HepG2 (cell line): ENCODE data around the gene BBC3. TPM values are rescaled to one million over a fixed set of nuclear protein-coding genes. Genes with fewer than 3 reads are reported as not detected.

Experiments used
- ARNT ChIP-seq: fragments of 450-650 bp; IDR thresholded peaks from 2 replicates; pipeline ENCODE4 v1.6.1; 2017
- CEBPB ChIP-seq: IDR thresholded peaks from 2 replicates; pipeline ENCODE4 v1.6.1; 2011; ENCODE audit warnings: low read depth, low read length, improper control_type of control experiment, borderline replicate concordance
- DR1 ChIP-seq: sonication (generic); formaldehyde crosslinking; IDR thresholded peaks from 2 replicates; pipeline ENCODE4 v1.8.0; 2021; ENCODE audit warnings: mild to moderate bottlenecking, missing genetic modification reagents, inconsistent platforms
- GZF1 ChIP-seq: sonication (generic); formaldehyde crosslinking; IDR thresholded peaks from 2 replicates; pipeline ENCODE4 v1.5.1; 2020; ENCODE audit warnings: mild to moderate bottlenecking, missing genetic modification reagents
- HDAC1 ChIP-seq: sonication (generic); formaldehyde crosslinking; IDR thresholded peaks from 2 replicates; pipeline ENCODE4 v1.5.1; 2020; ENCODE audit warnings: mild to moderate bottlenecking, missing genetic modification reagents
- SP1 ChIP-seq, 2 experiments: fragments of 450-650 bp in 1 of 2; sonication (generic) in 1 of 2; formaldehyde crosslinking in 1 of 2; IDR thresholded peaks; 2 replicates each; pipeline versions ENCODE4 v1.4.0 to v1.6.1; 2016 to 2020; ENCODE audit warnings: missing genetic modification reagents in 1 of 2
- SP5 ChIP-seq: IDR thresholded peaks from 2 replicates; pipeline ENCODE4 v1.6.1; 2016; ENCODE audit warnings: low read depth, borderline replicate concordance
- XRCC5 ChIP-seq: fragments of 200-400 bp; formaldehyde crosslinking; optimal IDR thresholded peaks from 2 replicates; pipeline ENCODE3; 2017; ENCODE audit warnings: mild to moderate bottlenecking, low read length
- ZBTB7A ChIP-seq: sonication (generic); formaldehyde crosslinking; IDR thresholded peaks from 2 replicates; pipeline ENCODE4 v1.8.0; 2022; ENCODE audit warnings: mild to moderate bottlenecking, missing genetic modification reagents
- ZFP62 ChIP-seq: sonication (generic); formaldehyde crosslinking; IDR thresholded peaks from 2 replicates; pipeline ENCODE4 v1.4.0; 2020; ENCODE audit warnings: missing genetic modification reagents
- ZNF232 ChIP-seq: sonication (generic); formaldehyde crosslinking; IDR thresholded peaks from 2 replicates; pipeline ENCODE4 v1.4.0; 2020; ENCODE audit warnings: missing genetic modification reagents, borderline replicate concordance
- ZNF550 ChIP-seq: sonication (generic); formaldehyde crosslinking; IDR thresholded peaks from 2 replicates; pipeline ENCODE4 v1.4.0; 2020; ENCODE audit warnings: mild to moderate bottlenecking, missing genetic modification reagents, borderline replicate concordance
- ZNF772 ChIP-seq: sonication (generic); formaldehyde crosslinking; IDR thresholded peaks from 2 replicates; pipeline ENCODE4 v1.5.0; 2020; ENCODE audit warnings: mild to moderate bottlenecking, missing genetic modification reagents
- ZNF773 ChIP-seq: sonication (generic); formaldehyde crosslinking; IDR thresholded peaks from 2 replicates; pipeline ENCODE4 v1.4.0; 2020; ENCODE audit warnings: missing genetic modification reagents, borderline replicate concordance
- polyA plus RNA-seq, 8 experiments: library from polyadenylated mRNA; depleted of rRNA in 3 of 8; stranded (reverse) in 7 of 8; unstranded in 1 of 8; fragments of >200 nt; fragmentation: Illumina TruSeq in 4 of 8; extraction: Trizol in 4 of 8; gene quantifications; 2 replicates each; pipeline versions ENCODE4 v1.2.1 to v1.2.3, GENCODE V29; 2011 to 2016; ENCODE audit warnings: low read depth in 4 of 8, missing spikeins in 1 of 8, mixed read lengths in 1 of 8; ENCODE audit not compliant: insufficient read depth in 1 of 8
- total RNA-seq, 5 experiments: library from RNA; depleted of rRNA; stranded (reverse); fragments of >200 nt; fragmentation: Illumina TruSeq; extraction: Trizol; gene quantifications; 2 replicates each; pipeline ENCODE4 v1.2.3, GENCODE V29; 2016; ENCODE audit warnings: low read depth in 1 of 5
- TF ChIP-seq, protein P1 (sequence below): sonication (generic); formaldehyde crosslinking; IDR thresholded peaks from 2 replicates; pipeline ENCODE4 v1.5.0; 2020; ENCODE audit warnings: mild to moderate bottlenecking, missing genetic modification reagents
- TF ChIP-seq, protein P2 (sequence below): sonication (generic); formaldehyde crosslinking; IDR thresholded peaks from 2 replicates; pipeline ENCODE4 v1.5.1; 2020; ENCODE audit warnings: missing genetic modification reagents, mild to moderate bottlenecking, borderline replicate concordance
- TF ChIP-seq, protein P3 (sequence below): sonication (generic); formaldehyde crosslinking; IDR thresholded peaks from 2 replicates; pipeline ENCODE4 v1.4.0; 2020; ENCODE audit warnings: missing genetic modification reagents
- TF ChIP-seq, protein P4 (sequence below): IDR thresholded peaks from 2 replicates; pipeline ENCODE4 v1.6.1; 2016; ENCODE audit warnings: missing genetic modification reagents, missing compliant biosample characterization
- TF ChIP-seq, protein P5 (sequence below): sonication (generic); formaldehyde crosslinking; IDR thresholded peaks from 2 replicates; pipeline ENCODE4 v1.9.0; 2022; ENCODE audit warnings: missing genetic modification reagents, mild to moderate bottlenecking, borderline replicate concordance

Gene BBC3
- total and polyA plus RNA-seq, 2 of the 13 experiments (the other 11 are each of a cell fraction or from before 2014, with no cell fraction given) = 6.1 to 8.8 TPM

DNA sequence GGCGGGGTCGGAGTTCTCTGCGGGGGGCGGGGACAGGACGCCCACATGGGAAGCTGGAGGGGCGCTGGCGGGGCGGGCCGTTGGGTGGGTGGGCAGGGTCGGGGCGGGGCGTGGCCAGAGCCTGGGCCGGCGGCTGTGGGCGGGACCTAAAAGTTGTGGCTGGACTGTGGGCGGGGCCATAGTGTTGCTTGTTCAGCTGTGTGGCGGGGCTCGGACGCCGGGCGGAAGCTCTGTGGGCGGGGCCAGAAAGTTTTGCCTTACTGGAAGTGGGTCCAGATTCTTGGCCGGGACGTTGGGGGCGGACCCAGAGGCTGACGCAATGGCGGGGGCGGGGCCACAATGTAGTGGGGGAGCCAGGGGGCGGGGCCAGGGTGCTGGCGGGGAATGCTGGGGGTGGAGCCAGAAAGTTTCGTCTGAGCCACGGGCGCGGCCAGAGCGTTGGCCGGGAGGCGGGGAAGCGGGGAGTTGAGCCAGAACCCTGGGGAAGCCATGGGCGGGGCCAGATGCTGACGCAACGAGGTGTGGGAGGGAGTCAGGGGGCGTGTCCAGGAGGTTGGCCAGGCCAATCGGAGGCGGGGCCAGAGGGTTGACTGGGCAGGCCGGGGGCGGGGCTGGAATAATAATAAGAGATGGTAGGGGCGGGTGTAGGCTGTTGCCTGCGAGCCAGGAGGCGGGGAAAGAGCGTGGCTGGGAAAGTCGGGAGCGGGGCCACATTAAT lies 25.9 kb upstream of the BBC3 start (continued):
- TF ChIP-seq HDAC1 (CRISPR knock-in tag) = no peak; the same call in 1 of the 2 replicates
- TF ChIP-seq XRCC5 = no peak
- TF ChIP-seq, protein P1, sequence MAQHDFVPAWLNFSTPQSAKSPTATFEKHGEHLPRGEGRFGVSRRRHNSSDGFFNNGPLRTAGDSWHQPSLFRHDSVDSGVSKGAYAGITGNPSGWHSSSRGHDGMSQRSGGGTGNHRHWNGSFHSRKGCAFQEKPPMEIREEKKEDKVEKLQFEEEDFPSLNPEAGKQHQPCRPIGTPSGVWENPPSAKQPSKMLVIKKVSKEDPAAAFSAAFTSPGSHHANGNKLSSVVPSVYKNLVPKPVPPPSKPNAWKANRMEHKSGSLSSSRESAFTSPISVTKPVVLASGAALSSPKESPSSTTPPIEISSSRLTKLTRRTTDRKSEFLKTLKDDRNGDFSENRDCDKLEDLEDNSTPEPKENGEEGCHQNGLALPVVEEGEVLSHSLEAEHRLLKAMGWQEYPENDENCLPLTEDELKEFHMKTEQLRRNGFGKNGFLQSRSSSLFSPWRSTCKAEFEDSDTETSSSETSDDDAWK (CRISPR knock-in tag) = no peak
- TF ChIP-seq, protein P2, sequence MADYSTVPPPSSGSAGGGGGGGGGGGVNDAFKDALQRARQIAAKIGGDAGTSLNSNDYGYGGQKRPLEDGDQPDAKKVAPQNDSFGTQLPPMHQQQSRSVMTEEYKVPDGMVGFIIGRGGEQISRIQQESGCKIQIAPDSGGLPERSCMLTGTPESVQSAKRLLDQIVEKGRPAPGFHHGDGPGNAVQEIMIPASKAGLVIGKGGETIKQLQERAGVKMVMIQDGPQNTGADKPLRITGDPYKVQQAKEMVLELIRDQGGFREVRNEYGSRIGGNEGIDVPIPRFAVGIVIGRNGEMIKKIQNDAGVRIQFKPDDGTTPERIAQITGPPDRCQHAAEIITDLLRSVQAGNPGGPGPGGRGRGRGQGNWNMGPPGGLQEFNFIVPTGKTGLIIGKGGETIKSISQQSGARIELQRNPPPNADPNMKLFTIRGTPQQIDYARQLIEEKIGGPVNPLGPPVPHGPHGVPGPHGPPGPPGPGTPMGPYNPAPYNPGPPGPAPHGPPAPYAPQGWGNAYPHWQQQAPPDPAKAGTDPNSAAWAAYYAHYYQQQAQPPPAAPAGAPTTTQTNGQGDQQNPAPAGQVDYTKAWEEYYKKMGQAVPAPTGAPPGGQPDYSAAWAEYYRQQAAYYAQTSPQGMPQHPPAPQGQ (CRISPR knock-in tag) = no peak
- no peak for TF ChIP-seq ZNF773
- TF ChIP-seq ZBTB7A (CRISPR knock-in tag) = no peak
- no peak; the same call in 1 of the 2 replicates for TF ChIP-seq ZNF772
- peak; percentile 34; the same call in 1 of the 2 replicates for TF ChIP-seq SP5 (CRISPR knock-in tag)
- peak; percentile 40; the same call in 1 of the 2 replicates for TF ChIP-seq SP1 (IDR thresholded peaks at IDR 0.05)
- TF ChIP-seq SP1 (CRISPR knock-in tag; IDR thresholded peaks at IDR 0.05) = peak; percentile 90
- TF ChIP-seq CEBPB = peak; percentile 89
- peak; percentile 28; the same call in 1 of the 2 replicates for TF ChIP-seq DR1 (CRISPR knock-in tag)
- TF ChIP-seq, protein P3, sequence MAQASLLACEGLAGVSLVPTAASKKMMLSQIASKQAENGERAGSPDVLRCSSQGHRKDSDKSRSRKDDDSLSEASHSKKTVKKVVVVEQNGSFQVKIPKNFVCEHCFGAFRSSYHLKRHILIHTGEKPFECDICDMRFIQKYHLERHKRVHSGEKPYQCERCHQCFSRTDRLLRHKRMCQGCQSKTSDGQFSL (CRISPR knock-in tag) = 0 out of 2 replicates have a peak, but pooled peaks have one; percentile 44
- TF ChIP-seq ZNF232 (CRISPR knock-in tag) = no peak
- TF ChIP-seq, protein P4, sequence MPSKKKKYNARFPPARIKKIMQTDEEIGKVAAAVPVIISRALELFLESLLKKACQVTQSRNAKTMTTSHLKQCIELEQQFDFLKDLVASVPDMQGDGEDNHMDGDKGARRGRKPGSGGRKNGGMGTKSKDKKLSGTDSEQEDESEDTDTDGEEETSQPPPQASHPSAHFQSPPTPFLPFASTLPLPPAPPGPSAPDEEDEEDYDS (CRISPR knock-in tag) = peak; percentile 84
- TF ChIP-seq GZF1 (CRISPR knock-in tag) = no peak
- TF ChIP-seq, protein P5, sequence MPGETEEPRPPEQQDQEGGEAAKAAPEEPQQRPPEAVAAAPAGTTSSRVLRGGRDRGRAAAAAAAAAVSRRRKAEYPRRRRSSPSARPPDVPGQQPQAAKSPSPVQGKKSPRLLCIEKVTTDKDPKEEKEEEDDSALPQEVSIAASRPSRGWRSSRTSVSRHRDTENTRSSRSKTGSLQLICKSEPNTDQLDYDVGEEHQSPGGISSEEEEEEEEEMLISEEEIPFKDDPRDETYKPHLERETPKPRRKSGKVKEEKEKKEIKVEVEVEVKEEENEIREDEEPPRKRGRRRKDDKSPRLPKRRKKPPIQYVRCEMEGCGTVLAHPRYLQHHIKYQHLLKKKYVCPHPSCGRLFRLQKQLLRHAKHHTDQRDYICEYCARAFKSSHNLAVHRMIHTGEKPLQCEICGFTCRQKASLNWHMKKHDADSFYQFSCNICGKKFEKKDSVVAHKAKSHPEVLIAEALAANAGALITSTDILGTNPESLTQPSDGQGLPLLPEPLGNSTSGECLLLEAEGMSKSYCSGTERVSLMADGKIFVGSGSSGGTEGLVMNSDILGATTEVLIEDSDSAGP (CRISPR knock-in tag) = no peak
- no peak for TF ChIP-seq ZNF550 (CRISPR knock-in tag)
- no peak for TF ChIP-seq ZFP62 (CRISPR knock-in tag)
- TF ChIP-seq ARNT = no peak
